Stimulated activated CD4-positive, alpha-beta T cell treated with anti-CD3 and anti-CD28 coated beads, Interleukin-1b, Interleukin-23, amount 100 ng/mL, for 1 hour (primary cell): ENCODE data around the gene PPARD.

Source experiments
- DNase-seq, 2 donors: peaks; one replicate each; pipeline ENCODE4 v3.0.0-alpha.2; 2020; ENCODE audit warnings: low read depth in 2 of 2

Gene PPARD

GRCh38 chr6:35354361-35355135 lies 12.2 kb downstream of the PPARD start:
- no peak for DNase-seq

DNA sequence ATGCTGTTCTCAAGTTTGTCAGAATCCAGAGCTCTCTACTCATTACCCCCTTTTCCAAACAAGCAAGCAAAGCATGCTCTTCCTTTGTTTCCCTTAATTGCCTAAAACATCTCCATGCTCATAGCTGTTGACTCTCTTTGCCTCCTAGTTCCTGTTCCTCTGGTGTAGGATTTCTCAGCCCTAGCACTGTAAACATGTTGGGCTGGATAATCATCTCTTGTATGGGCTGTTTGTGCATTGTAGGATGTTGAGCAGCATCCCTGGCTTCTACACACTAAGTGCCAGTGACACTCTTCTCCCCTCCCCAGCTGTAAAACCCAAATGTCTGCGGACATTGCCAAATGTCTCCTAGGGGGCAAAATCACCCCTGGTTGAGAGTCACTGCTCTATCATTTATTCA lies 14.0 kb downstream of the PPARD start:
- no peak for DNase-seq

GRCh38 chr6:35357677-35358076 lies 15.3 kb downstream of the PPARD start:
- no peak for DNase-seq

DNA sequence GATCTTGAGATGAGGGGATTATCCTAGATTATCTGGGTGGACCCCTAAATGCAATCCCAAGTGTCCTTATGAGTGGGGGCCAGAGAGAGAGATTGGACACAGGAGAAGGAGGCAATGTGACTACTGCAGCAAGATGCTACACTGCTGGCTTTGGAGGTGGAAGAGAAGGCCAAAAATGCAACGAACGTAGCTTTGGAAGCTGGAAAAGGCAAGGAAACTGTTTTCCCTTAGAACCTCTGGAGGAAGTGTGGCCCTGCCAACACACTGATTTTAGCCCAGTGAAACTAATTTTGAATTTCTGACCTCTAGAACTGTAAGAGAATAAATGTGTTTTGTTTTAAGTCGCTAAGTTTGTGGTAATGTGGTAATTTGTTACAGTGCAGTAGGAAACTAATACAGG lies 15.7 kb downstream of the PPARD start:
- no peak for DNase-seq

- no peak for DNase-seq
Observed at GRCh38 chr6:35359346-35359743, 17.0 kb downstream of the PPARD start.

GRCh38 chr6:35359744-35360348 lies 17.5 kb downstream of the PPARD start:
- no peak for DNase-seq

GRCh38 chr6:35360349-35361138 lies 18.2 kb downstream of the PPARD start:
- no peak for DNase-seq

GRCh38 chr6:35362200-35362599 lies 19.8 kb downstream of the PPARD start:
- DNase-seq: no peak

GRCh38 chr6:35363293-35363750 lies 21.0 kb downstream of the PPARD start:
- DNase-seq: no peak

DNA sequence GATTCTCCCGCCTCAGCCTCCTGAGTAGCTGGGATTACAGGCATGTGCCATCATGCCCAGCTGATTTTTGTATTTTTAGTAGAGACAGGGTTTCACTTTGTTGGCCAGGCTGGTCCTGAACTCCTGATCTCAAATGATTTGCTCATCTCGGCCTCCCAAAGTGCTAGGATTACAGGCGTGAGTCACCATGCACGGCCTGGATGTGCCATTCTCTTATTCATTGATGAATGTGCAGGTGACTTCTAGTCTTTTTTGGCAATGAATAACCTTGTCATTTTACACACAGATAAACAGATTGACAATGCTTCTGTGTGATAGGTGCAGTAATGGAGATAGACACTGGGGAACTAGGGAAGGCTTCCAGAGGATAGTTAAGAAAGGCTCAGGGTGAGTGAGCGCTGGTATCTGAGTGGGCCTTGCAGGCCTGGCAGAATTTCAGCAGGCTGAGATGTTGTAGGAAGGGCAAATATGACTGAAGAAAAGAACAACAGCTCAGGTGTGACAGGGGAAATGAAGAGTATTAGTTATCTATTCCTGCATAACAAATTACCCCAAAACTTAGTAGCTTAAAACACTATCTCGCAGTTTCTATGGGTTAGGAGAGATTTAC lies 23.3 kb downstream of the PPARD start:
- no peak for DNase-seq

DNA sequence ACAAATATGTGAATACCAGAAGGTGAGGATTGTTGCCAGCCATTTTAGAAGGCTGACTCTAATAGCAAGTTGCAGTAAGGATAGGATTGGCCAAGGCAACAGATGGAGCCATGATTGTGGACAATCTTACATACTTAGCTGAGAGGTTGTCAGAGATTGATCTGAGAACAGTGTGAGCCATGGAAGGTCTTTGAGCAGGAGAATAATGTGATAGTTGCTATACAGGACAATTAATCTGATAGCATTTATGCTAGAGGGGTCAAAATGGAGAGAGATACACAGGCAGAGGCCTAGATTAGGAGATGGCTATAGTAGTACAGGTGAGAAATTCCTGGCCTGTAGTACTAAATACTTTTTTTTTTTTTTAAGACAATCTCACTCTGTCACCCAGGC lies 23.8 kb downstream of the PPARD start:
- no peak for DNase-seq

DNA sequence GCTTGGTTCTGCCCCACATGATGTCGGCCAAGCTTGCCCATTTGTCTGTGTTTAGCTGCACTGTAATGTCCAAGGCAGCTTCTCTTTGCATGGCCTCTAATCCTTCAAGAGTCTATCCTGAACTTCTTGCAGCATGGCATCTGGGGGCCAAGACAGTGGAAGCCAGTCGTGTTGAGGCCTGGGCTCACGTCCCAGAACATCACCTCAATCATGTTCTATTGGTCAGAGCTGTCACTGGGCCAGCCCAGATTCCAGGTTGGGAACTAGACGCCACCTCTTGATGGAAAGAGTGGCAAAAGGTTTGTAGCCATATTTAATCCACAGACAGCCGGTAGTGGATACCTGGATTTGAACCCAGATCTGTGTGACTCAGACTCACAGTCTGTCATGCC lies 25.3 kb downstream of the PPARD start:
- DNase-seq: no peak

DNA sequence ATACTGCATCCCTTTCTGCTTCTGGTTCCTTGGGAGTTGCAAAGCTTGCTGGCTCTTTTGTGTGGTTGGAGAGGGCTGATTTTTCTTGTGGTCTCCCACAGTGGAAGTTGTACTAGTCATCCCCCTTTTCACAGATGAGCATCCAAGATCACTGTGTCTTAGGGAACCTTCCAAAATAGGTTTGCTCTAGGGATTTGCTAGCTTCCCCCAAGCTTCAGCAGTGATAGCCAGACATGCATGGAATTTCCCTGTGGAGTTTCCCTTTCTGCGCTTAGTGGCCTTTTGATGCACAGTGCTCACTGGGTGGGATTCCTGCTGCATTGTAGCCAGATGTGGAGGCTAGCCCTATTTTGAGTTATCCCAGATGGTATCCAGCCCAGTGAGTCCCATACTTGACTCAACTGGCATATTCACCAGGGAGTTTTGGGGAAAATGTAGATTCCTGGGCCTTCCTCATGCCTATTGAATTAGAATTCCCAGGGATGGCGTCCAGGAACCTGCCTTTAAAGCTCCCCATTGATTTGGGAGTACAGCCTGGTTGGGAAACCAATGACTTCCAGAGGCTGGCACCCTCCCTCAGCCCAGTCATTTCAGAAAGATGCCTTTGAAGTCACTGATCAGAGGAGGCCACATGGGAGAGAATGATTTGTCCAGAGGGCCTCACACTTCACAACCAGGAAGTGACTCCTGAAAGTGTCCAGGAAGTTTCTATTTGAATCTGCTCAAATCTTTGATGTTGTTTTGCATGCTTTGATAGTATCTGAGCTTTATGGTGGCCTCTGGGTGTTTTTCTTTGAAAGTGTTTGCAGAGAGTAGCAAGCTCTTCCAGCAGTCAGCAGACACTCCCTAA lies 25.9 kb downstream of the PPARD start:
- no peak for DNase-seq

GRCh38 chr6:35370124-35370741 lies 27.9 kb downstream of the PPARD start:
- DNase-seq: no peak

DNA sequence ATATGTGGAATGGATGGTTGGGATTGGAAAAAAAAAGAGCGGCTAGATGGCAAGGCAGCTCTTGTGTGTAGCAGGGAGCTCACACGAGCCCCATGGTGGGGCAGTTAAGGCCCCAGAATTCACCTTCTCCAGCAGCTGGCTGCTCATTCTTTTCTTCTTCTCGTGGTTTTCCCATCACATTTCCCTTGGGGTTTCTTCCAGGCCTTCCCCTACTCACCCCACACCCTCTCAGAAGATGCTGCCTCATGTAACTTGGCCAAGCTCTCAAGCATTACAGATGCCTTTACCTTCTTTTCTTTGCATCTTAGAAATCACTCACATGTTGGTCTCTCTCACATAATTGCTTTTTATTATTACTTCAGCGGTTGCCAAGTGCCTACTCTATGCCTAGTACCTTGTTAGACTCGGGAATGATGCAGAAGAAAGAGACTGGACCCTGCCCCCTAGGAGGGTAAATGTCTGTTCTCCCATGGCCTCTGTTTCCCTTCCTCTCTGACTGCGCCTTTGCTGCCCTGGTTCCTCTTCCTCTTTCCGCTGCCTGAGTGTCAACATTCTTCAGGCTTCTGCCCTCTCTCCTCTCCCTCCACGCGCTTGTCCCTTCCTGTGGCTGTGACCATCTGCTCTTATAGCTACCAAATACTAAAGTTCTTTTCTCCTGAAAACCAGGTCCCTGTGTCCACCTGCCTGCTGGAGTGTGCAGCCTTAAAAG lies 28.6 kb downstream of the PPARD start:
- no peak for DNase-seq

GRCh38 chr6:35371494-35372262 lies 29.3 kb downstream of the PPARD start:
- DNase-seq: no peak

- DNase-seq: no peak
Observed at GRCh38 chr6:35372633-35373032, 30.3 kb downstream of the PPARD start.

- DNase-seq: no peak
Observed at GRCh38 chr6:35376281-35376680, 33.9 kb downstream of the PPARD start.

- no peak for DNase-seq
Observed at GRCh38 chr6:35377002-35377401, 34.6 kb downstream of the PPARD start.

- DNase-seq: no peak
Observed at GRCh38 chr6:35378261-35378660, 35.9 kb downstream of the PPARD start.
